Upper lobe of left lung (tissue), 4 donors: ENCODE results near the gene AMOTL1.

ENCODE experiments used
- POLR2A ChIP-seq, 4 donors: fragments of 450-650 bp; IDR thresholded peaks; one replicate each; pipeline ENCODE4 v1.5.1; 2016 to 2017; ENCODE audit warnings: antibody characterized with exemption in 4 of 4, mild to moderate bottlenecking in 2 of 4
- TF ChIP-seq, protein P1 (sequence below), 6 experiments: fragments of 450-650 bp in 4 of 6; fragments of 200-600 bp in 2 of 6; sonication (generic) in 2 of 6; IDR thresholded peaks; one replicate each; pipeline ENCODE4 v1.5.1; 2016 to 2019; ENCODE audit warnings: antibody characterized with exemption in 6 of 6

DNA sequence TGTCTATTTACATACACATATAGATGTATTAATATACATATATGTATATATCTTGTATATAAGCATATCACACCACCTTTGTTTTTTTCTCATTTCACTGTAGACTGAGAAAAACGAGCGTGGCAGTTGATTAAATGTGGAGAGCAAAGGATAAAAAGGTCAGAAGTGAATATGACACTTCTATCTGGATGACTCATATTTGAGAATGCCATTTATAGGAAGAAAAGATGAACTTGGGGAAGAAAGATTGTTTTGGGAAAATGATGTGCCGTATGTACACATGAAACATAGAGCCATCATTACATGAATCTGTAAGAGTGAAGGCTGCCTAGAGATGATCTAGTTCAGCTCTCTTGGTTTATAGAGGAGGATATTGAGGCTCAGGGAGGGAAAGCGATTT is 28.7 kb downstream of the AMOTL1 start:
- TF ChIP-seq, protein P1, sequence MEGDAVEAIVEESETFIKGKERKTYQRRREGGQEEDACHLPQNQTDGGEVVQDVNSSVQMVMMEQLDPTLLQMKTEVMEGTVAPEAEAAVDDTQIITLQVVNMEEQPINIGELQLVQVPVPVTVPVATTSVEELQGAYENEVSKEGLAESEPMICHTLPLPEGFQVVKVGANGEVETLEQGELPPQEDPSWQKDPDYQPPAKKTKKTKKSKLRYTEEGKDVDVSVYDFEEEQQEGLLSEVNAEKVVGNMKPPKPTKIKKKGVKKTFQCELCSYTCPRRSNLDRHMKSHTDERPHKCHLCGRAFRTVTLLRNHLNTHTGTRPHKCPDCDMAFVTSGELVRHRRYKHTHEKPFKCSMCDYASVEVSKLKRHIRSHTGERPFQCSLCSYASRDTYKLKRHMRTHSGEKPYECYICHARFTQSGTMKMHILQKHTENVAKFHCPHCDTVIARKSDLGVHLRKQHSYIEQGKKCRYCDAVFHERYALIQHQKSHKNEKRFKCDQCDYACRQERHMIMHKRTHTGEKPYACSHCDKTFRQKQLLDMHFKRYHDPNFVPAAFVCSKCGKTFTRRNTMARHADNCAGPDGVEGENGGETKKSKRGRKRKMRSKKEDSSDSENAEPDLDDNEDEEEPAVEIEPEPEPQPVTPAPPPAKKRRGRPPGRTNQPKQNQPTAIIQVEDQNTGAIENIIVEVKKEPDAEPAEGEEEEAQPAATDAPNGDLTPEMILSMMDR (IDR thresholded peaks at IDR 0.05), result no peak
- TF ChIP-seq POLR2A (IDR thresholded peaks at IDR 0.05), result no peak
